GM23248 (cell line): ENCODE data around the gene RNF14.

Source experiments
- EZH2 ChIP-seq: fragments of 200-600 bp; sonication (generic); IDR thresholded peaks from 2 replicates; pipeline ENCODE4 v1.6.1; 2018; ENCODE audit warnings: antibody characterized with exemption, mild to moderate bottlenecking; ENCODE audit not compliant: insufficient read depth, poor library complexity, severe bottlenecking
- EZH2phosphoT487 ChIP-seq: fragments of 200-600 bp; sonication (generic); IDR thresholded peaks from 2 replicates; pipeline ENCODE4 v1.6.1; 2018; ENCODE audit warnings: antibody characterized with exemption, moderate library complexity, mild to moderate bottlenecking, low read depth; ENCODE audit not compliant: insufficient read depth

- TF ChIP-seq EZH2 (no peak), EZH2phosphoT487 (no peak)
These were observed 18.5 kb upstream of the RNF14 start for GRCh38 chr5:141950207-141951005.
